ENCODE results near the gene LEKR1. TPM values are rescaled to one million over a fixed set of nuclear protein-coding genes. Genes with fewer than 3 reads are reported as not detected.

LEKR1 gene
- total RNA-seq, 1 experiment from 2014 or later = 5.1 TPM

- Mint-ChIP-seq H3K4me1 (ENCODE audit: low read depth, unreplicated experiment) (no peaks in the 10 kb centered on the region), H3K4me3 (ENCODE audit: low read depth, unreplicated experiment) (no peak overlapping the region), H3K36me3 (ENCODE audit: insufficient read depth, unreplicated experiment) (no peaks in the 10 kb centered on the region), H3K27me3 (ENCODE audit: unreplicated experiment) (no peaks in the 10 kb centered on the region), H3K27ac (ENCODE audit: unreplicated experiment) (no peak overlapping the region), H3K9me3 (ENCODE audit: low read depth, unreplicated experiment) (peaks cover 7% of the 10 kb centered on the region)
- CTCF ChIA-PET = no interaction called here
- no peak for DNase-seq
- TF ChIP-seq CTCF (IDR thresholded peaks at IDR 0.05; ENCODE audit: unreplicated experiment) = no peak
- intact Hi-C loops (cut with micrococcal nuclease; ENCODE audit: unreplicated experiment) = no loop called here
- no TSS peak for BruUV-seq (replicated peaks)
Measured at GRCh38 chr3:156834962-156835535, 8.9 kb downstream of the LEKR1 start.

- no peak overlapping the region for H3K4me3 Mint-ChIP-seq (ENCODE audit: low read depth, unreplicated experiment)
- BruUV-seq (replicated peaks) = no TSS peak
- CTCF ChIA-PET = interaction anchor here (0.6 to 0.8 kb wide), 2 partner anchors 28 to 283 kb away, joined by 3 to 4 read pairs; no protein-coding TSS in a partner anchor
- no peaks in the 10 kb centered on the region for H3K4me1 Mint-ChIP-seq (ENCODE audit: low read depth, unreplicated experiment)
- peaks cover 2% of the 10 kb centered on the region for H3K9me3 Mint-ChIP-seq (ENCODE audit: low read depth, unreplicated experiment)
- TF ChIP-seq CTCF (IDR thresholded peaks at IDR 0.05; ENCODE audit: unreplicated experiment) = no peak
- no peak for DNase-seq
- no peak overlapping the region for H3K27ac Mint-ChIP-seq (ENCODE audit: unreplicated experiment)
- intact Hi-C loops (cut with micrococcal nuclease; ENCODE audit: unreplicated experiment) = no loop called here
- no peaks in the 10 kb centered on the region for H3K36me3 Mint-ChIP-seq (ENCODE audit: insufficient read depth, unreplicated experiment)
- no peaks in the 10 kb centered on the region for H3K27me3 Mint-ChIP-seq (ENCODE audit: unreplicated experiment)
Measured at GRCh38 chr3:156836701-156837100, 10.5 kb downstream of the LEKR1 start.

GRCh38 chr3:156837115-156837514, 11.0 kb downstream of the LEKR1 start:
- peaks cover 2% of the 10 kb centered on the region for H3K9me3 Mint-ChIP-seq (ENCODE audit: low read depth, unreplicated experiment)
- H3K27ac Mint-ChIP-seq (ENCODE audit: unreplicated experiment) = no peak overlapping the region
- BruUV-seq (replicated peaks) = no TSS peak
- no peaks in the 10 kb centered on the region for H3K36me3 Mint-ChIP-seq (ENCODE audit: insufficient read depth, unreplicated experiment)
- CTCF ChIA-PET = no interaction called here
- intact Hi-C loops (cut with micrococcal nuclease; ENCODE audit: unreplicated experiment) = no loop called here
- TF ChIP-seq CTCF (IDR thresholded peaks at IDR 0.05; ENCODE audit: unreplicated experiment) = no peak
- no peaks in the 10 kb centered on the region for H3K27me3 Mint-ChIP-seq (ENCODE audit: unreplicated experiment)
- H3K4me1 Mint-ChIP-seq (ENCODE audit: low read depth, unreplicated experiment) = no peaks in the 10 kb centered on the region
- no peak for DNase-seq
- H3K4me3 Mint-ChIP-seq (ENCODE audit: low read depth, unreplicated experiment) = no peak overlapping the region

- Mint-ChIP-seq H3K27ac (ENCODE audit: unreplicated experiment) (no peak overlapping the region), H3K4me3 (ENCODE audit: low read depth, unreplicated experiment) (no peak overlapping the region), H3K4me1 (ENCODE audit: low read depth, unreplicated experiment) (no peaks in the 10 kb centered on the region), H3K27me3 (ENCODE audit: unreplicated experiment) (no peaks in the 10 kb centered on the region), H3K9me3 (ENCODE audit: low read depth, unreplicated experiment) (peaks cover 2% of the 10 kb centered on the region), H3K36me3 (ENCODE audit: insufficient read depth, unreplicated experiment) (no peaks in the 10 kb centered on the region)
- no peak for DNase-seq
- CTCF ChIA-PET = no interaction called here
- no TSS peak for BruUV-seq (replicated peaks)
- no peak for TF ChIP-seq CTCF (IDR thresholded peaks at IDR 0.05; ENCODE audit: unreplicated experiment)
- intact Hi-C loops (cut with micrococcal nuclease; ENCODE audit: unreplicated experiment) = no loop called here
Measured at GRCh38 chr3:156838035-156838434, 11.9 kb downstream of the LEKR1 start.
